WI38 (cell line): ENCODE results near the gene ANKRD10.

Source experiments
- H3K4me3 ChIP-seq: 2 replicates; pipeline ENCODE4 v1.5.1; 2011; ENCODE audit warnings: low read depth, mild to moderate bottlenecking, control low read depth, low read length
- TF ChIP-seq, protein P1 (sequence below): IDR thresholded peaks from 2 replicates; pipeline ENCODE4 v1.5.1; 2012; ENCODE audit warnings: low read depth, mild to moderate bottlenecking, control low read depth, low read length

The ANKRD10 gene

DNA sequence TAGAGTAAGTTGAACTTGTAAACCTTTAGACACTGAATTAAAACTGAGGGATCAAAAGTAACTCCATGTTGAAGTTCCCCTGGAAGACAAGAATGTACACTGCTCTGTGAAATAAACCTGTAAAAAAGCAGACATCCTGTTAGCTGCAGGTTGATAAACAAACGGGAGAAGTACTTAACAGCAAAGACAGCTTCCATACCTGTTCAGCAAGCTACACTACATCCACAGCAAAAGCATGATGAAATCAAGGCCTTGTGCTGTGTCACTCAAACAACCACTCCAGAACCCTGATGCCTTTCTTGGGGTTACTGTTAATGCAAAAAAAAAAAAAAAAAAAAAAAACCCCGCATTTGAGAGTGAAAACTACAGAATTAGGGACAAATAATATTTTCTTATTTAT is 20.8 kb downstream of the ANKRD10 start:
- TF ChIP-seq, protein P1, sequence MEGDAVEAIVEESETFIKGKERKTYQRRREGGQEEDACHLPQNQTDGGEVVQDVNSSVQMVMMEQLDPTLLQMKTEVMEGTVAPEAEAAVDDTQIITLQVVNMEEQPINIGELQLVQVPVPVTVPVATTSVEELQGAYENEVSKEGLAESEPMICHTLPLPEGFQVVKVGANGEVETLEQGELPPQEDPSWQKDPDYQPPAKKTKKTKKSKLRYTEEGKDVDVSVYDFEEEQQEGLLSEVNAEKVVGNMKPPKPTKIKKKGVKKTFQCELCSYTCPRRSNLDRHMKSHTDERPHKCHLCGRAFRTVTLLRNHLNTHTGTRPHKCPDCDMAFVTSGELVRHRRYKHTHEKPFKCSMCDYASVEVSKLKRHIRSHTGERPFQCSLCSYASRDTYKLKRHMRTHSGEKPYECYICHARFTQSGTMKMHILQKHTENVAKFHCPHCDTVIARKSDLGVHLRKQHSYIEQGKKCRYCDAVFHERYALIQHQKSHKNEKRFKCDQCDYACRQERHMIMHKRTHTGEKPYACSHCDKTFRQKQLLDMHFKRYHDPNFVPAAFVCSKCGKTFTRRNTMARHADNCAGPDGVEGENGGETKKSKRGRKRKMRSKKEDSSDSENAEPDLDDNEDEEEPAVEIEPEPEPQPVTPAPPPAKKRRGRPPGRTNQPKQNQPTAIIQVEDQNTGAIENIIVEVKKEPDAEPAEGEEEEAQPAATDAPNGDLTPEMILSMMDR = no peak

DNA sequence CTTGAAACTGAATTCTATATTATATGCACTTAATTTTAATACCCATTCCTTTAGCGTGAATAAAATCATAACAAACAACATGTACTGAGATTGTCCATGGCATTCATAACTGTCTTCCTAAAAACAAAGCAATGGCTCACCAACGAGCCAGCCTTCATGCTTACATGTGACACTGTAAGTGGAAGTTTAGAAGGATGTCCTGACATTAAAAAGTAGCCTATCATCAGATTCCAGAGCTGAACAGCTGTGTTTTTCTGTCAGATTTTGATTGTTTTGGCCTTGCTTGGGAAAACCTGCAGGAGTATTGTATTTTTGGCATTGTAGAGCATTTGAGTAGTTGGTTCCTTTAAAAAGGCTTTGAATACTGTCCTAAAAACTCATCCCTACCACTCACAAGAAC is 21.3 kb downstream of the ANKRD10 start:
- TF ChIP-seq, protein P1 = no peak
- no peak overlapping the region for H3K4me3 ChIP-seq

More for the DNA sequence above, 20.8 kb downstream of the ANKRD10 start:
- no peak overlapping the region for H3K4me3 ChIP-seq

DNA sequence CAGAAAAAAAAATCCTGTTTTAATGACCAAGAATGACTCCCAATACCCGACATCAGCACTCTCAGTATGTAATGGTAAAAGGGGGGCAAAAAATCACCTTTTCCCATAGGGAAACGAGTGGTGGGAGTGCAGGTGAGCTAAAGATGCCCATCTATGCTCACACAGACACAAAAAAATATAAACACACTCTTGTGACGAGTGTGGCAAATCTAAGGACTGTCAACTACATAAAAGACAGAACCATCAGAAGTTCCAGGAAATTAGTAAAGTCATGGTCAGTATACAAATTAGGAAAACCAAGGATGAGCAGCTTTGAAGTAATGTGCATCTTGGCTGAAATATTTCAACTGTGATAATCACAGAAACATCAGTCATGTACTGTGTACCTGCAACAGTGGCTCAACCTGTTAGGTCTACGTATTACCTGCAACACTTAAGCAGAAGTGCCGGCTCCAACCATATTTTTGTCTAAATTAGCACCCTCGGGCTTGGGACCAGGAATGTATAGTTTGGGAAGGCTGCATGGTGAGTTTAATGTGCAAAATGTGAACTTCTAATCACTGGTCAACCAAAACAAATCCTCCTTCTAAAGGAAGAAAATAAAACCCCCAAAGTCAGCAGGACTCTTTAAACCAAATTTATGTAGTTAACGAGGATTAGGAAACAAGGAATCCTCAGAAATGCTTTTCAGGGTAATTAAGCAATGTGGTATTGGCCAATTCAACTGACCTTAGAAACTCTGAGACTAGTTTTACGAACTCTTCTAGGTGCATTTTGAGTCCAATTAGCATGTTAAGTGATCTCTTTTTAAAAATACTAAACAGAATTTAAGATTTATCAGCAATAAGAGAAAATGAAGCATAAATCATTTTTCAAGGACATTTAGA is 24.3 kb downstream of the ANKRD10 start:
- TF ChIP-seq, protein P1 = no peak
- no peak overlapping the region for H3K4me3 ChIP-seq

DNA sequence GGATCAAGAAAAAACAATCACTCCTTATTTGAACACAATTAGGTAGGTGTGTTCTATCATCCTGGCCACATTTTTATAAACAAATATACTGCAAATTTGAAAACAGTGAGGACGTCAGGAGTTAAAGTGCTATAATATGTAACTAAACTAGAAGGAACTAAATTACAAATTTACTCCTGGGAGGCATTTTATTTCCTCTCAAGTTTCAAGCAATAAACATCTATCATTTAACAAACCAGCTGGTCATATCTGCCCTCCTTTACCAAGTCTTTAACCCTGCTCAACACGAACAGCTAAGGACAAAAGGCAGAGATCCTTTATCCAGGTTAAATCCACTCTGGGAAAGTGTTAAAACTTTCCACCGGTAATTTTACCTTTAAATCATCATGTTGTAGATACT is 26.5 kb downstream of the ANKRD10 start:
- TF ChIP-seq, protein P1 = no peak
- H3K4me3 ChIP-seq = no peak overlapping the region

DNA sequence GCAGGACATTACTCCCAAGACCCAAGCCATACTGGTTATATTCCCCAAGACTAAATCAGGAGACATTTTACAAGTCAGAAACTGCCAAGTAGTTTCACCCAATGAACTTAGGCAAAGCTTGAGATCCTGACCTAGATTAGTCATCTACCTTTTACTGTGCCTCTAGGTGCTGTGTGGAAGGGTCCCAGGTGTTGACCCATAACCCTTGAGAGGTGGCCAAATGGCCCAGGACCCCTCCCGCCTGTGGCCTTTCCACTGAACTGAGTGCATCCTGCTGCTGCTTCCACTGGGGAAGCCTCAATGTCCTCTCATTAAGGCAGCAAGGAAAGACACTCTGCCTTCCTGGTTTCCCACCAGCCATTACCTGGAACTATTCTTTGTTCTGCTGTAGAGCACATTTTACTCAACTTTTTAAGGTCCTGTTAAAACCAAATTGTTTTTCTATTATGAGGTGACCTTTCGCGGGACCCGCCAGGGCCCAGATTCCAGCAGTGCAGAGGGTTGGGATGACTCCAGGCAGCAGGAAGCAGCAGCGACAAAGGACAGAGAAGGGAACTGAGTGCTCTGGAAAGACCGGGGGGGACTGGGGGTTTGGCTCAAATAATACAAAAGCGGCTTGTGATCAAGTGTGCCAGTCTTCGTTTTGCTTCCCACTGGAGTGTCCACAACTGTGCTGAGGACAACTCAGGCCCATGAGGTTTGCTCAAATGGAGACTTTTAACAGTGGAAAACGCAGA is 27.1 kb downstream of the ANKRD10 start:
- TF ChIP-seq, protein P1 = no peak
- no peak overlapping the region for H3K4me3 ChIP-seq

DNA sequence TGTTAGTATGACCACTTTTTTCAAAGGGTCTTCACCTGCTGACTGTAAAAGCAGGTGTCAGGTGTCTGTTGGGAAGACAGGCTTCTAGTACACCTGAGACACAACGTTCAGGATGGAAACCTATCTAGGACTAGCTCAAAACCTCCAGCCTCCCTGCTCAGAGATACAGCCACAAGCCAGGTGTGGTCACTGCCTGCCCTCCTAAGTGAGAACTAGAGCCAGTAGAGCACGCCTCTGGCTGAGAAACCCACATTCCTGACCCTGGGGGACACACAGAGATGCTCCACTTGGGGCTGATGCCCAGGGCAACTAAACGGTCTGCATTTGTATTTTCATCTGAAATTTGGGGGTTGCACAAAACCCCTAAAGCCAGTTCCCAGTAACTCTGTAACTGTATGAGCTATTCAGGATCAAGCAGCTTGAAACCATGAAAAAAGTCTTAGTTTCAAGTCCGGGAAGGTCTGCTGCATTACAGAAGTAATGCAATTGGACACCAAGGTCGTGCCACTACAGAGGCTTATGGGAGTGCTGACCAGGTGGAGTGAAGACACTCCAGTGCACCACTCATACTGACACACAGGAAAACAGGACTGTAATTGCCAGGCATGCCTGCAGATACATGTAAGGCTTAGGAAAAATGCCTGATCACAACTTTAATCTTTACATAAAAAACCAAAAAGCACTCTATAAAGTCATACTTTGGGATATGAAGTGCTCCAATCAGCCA is 27.8 kb downstream of the ANKRD10 start:
- TF ChIP-seq, protein P1 = no peak
- H3K4me3 ChIP-seq = no peak overlapping the region
